ENCODE measurements around the gene ACER2.

Gene ACER2

DNA sequence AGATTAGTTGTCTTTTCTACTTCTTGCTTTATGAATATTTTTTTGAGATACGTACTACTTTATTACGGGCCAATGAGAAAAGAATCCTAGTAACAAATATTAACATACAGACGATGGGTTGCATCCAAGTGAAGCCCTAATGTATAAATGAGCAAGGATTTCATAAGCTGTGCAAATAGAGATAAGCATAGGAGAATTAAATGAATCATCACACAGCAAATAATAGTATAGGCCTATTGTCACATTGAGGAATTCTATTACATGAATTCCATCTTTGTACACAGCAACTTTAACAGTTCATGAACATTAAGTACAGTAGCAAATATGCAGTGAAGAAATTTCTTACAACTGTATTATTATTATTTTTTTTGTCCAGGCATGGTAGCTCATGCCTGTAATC, 78.0 kb downstream of the ACER2 start:
- no peak for DNase-seq (ENCODE audit: low spot score)

GRCh38 chr9:19488721-19489120, 79.9 kb downstream of the ACER2 start:
- DNase-seq (ENCODE audit: low spot score) = no peak

DNA sequence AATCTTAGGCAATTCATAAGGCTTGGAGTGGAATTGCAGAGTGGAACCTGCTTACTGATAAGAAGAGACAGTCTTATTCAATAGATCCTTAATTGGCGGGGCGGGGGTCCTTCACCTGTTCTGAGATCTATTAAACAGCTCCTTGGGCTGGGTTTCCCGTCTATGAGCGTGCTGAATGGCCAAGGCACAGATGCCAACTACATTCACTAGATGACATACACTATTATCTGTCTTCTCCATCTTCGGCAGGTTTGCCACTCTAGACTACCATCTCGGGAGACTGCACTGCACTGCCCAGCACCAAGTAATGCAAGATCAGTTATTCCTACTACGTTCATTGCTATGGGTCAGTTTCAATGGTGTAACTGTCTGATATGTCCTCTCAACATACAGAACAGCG, 81.5 kb downstream of the ACER2 start:
- DNase-seq (ENCODE audit: low spot score) = no peak

DNA sequence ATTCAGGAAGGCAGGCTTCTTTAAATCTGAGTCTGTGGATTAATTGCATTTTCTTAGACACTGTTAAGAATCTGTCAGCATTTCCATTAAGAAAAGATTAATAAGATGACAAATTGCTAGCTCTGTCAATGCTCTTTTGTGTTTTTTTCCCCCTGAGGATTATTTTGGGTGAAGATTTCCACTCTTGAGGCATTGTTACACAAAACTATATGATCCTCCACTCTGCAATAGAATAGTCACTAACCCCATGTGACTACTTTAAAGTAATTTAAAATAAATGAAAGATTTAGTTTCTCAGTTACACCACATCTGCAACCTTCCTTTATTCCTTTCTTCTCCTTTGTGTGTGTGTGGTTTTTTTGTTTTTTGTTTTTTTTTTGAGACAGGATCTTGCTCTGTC, 82.0 kb downstream of the ACER2 start:
- DNase-seq (ENCODE audit: low spot score) = no peak

DNA sequence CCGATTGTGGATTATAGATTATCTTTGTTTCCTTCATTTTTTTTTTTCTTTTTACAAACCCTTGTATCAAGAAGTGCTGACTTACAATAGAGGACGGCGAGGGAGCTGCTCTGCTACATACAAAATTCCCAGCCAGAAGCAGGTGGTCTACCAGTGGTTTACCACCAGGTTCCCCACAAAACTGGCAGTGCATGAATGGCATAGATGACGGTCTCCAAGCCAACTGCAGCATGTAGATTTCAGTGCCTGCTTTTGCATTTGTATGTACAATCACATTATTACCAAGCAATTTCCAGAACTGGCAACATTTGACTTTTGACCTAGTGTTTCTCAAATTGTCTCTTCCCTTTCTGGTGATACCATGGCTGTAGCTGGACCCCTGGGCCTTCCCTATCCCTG, 84.0 kb downstream of the ACER2 start:
- DNase-seq (ENCODE audit: low spot score) = no peak

DNA sequence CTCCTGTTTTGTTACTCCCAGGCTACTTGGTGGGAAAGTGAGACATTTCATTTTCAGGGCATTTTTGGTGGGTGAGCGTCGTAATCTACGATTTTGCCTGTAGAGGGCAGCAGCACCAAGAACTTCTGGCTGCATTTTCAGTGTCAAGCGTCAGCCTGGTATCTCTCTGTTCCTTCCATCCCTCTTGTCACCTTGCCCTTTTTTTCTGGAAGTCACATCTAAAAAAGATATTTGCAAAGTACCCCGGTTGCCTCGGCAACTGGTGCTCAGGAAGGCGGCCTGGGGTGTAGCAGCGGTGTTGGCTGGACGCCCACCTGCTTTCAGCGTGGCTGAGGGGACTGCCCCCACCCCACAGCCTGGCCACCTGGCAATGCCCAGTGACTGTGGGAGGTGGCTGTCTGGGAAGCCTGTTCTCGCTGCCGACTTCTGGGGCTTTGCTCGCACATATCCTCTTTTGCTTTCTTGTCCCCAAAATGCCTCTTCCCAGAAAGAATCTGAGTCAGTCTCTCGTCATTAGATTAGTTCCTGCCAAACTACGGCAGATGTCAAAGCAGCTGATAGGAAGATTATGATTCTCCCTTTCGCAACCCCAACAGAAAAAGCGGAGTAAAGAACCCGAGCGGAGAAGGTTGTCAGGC, 84.5 kb downstream of the ACER2 start:
- peak; percentile 21 for DNase-seq (ENCODE audit: low spot score)

DNA sequence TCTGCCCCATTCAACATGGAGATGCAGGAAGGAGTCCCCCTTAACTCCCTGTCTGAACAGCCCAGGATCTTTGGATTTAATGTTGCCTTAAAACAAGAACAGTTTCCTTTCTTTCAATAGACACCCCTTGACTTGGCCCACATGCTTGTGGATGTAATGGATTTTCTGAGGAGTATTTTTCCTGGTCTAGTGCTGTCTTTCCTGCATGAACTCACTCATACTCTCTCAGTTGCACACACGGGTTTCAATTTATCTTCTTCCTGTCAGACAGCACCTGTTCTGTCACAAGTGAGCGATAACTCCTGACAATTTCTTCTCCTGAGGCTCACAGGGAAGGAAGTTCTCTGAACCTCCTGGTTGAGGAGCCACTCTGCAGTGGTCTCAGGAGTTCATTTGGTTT, 85.1 kb downstream of the ACER2 start:
- DNase-seq (ENCODE audit: low spot score) = no peak

DNA sequence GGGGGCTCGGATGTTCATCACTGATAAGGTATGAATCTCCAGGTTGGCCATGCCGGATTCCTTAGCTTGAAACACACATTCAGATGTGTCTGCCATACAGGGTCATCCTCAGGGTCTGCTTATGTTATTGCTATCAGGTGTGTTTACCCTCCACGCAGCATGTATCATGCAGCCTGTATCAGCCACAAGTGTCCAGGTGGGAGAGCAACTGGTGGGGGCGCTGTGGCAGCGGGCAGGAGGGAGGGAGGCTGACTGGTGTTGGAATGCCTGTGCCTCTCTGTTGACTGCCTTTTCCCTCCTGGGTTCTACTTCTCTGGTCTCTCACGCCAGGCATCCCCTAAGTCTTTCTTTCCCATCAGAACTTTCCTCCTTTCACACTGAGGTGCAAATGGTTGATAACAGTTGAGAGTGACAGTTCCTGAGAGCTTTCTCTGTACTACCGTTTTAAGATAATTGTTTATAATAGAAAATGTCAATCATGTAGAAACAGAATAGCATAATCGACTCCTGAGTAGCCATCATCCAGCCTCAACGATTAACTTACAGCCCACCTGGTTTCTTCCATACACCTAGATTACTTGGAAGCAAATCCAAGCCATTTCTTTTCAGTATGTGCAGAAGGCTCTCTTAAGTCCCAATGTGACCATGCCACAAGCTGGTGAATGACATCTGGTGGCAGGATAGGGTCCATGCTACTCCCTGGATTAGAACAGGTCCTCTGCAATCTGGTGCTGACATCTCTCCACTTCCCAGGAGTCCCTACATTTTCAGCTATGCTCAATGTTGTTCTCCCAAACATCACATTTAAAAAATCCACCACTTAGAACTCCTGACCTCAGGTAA, 86.6 kb downstream of the ACER2 start:
- no peak for DNase-seq (ENCODE audit: low spot score)

DNA sequence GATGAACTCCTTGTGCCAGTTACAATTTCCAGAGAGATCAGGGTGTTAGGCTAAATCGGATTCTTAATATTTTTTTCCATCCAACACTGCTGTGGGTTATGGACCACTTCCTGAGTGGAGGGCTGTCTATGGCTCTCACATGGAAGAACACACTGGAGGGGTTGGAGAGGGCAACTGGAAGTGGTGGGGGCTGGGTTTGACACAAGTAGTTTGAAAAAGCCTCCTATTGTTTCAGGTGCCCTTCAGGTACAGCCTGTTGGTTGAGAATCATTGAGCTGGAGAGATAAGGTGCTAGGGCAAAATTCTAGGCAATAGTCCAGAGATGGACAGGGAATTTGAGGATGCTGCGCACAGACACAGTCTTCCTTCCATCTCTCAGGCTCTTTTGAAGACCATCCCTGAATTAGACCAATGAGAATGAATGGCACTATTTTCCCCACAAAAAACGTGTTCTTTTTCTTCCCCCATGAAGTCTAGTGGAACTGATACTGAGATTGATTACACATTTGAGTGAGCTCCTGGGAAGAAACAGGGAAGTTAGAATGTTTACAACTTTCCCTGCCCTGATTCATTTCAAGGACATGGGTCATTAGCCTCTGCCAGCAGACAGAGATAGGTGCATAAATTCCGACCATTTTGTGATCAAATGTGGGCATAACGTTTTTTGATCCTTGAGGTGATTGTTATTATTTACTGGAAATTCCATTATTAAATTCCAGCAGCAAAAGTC, 87.7 kb downstream of the ACER2 start:
- DNase-seq (ENCODE audit: low spot score) = no peak

GRCh38 chr9:19497276-19497675, 88.5 kb downstream of the ACER2 start:
- DNase-seq (ENCODE audit: low spot score) = no peak

- no peak for DNase-seq (ENCODE audit: low spot score)
These were observed 89.2 kb downstream of the ACER2 start for GRCh38 chr9:19498015-19498414.

All from hematopoietic multipotent progenitor cell treated with erythropoietin and hydrocortisone succinate and interleukin-3 and kit ligand, for 17 days (in vitro differentiated cells).